Measurements from ENCODE around the gene CTDP1. TPM values are rescaled to one million over a fixed set of nuclear protein-coding genes. Genes with fewer than 3 reads are reported as not detected.

The CTDP1 gene
- total RNA-seq, 1 experiment from 2014 or later = 24.9 TPM

GRCh38 chr18:79789901-79790890 is 110.6 kb downstream of the CTDP1 start:
- Histone ChIP-seq H3K4me2 (ENCODE audit: low read length) (no peak overlapping the region), H3K27me3 (ENCODE audit: insufficient read depth, low read length) (no peaks in the 10 kb centered on the region), H2AFZ (ENCODE audit: low read depth, low read length, poor library complexity, severe bottlenecking) (no peak overlapping the region), H3K9ac (ENCODE audit: low read length) (no peak overlapping the region), H3K4me1 (ENCODE audit: control insufficient read depth in 1 of 2, insufficient read depth in 2 of 2, low read length in 2 of 2) (no peaks in the 10 kb centered on the region), H3K79me2 (ENCODE audit: insufficient read depth, low read length) (no peaks in the 10 kb centered on the region), H3K4me3 (replicated peaks in 1 of 2; ENCODE audit: low read depth in 1 of 2, low read length in 2 of 2) (no peak overlapping the region), H3K27ac (ENCODE audit: low read depth, low read length) (no peak overlapping the region), H3K36me3 (ENCODE audit: control insufficient read depth in 1 of 2, insufficient read depth in 2 of 2, low read length in 2 of 2) (no peaks in the 10 kb centered on the region), H4K20me1 (ENCODE audit: insufficient read depth) (no peaks in the 10 kb centered on the region), H3K9me3 (ENCODE audit: control insufficient read depth in 1 of 2, insufficient read depth in 1 of 2, low read depth in 1 of 2, low read length in 2 of 2) (no peaks in the 10 kb centered on the region), H3K9me2 (ENCODE audit: insufficient read depth) (no peaks in the 10 kb centered on the region)
- ChIA-PET RAD21 (ENCODE audit: low non-redundant PET in 1 of 2, low total read pairs in 2 of 2, uncharacterized antibody in 2 of 2, unreplicated experiment in 2 of 2) (no interaction called here), POLR2A (no interaction called here), CTCF (no interaction called here)
- DNase-seq (ENCODE audit: low read depth, low spot score) (no peak), ATAC-seq (no peak)
- intact Hi-C loops (cut with micrococcal nuclease) = no loop called here
- TF ChIP-seq EGR1 (IDR thresholded peaks at IDR 0.05; ENCODE audit: low read depth) (no peak), POLR2A (IDR thresholded peaks at IDR 0.05; ENCODE audit: borderline replicate concordance, extremely low read depth, insufficient read depth, insufficient read length) (no peak), RAD21 (IDR thresholded peaks at IDR 0.05; ENCODE audit: low read depth) (no peak), EZH2 (IDR thresholded peaks at IDR 0.05) (no peak), SP1 (IDR thresholded peaks at IDR 0.05; ENCODE audit: low read depth) (no peak), SRF (IDR thresholded peaks at IDR 0.05; ENCODE audit: low read depth) (no peak), ZBTB33 (IDR thresholded peaks at IDR 0.05; ENCODE audit: extremely low read depth, insufficient replicate concordance, low read length) (no peak), FOSL1 (IDR thresholded peaks at IDR 0.05; ENCODE audit: low read depth) (no peak), ZNF274 (IDR thresholded peaks at IDR 0.05; ENCODE audit: low read depth, low read length) (no peak), EZH2phosphoT487 (IDR thresholded peaks at IDR 0.05; ENCODE audit: borderline replicate concordance) (no peak), YY1 (IDR thresholded peaks at IDR 0.05; ENCODE audit: extremely low read depth, insufficient replicate concordance, low read depth, low read length) (no peak), ELF1 (IDR thresholded peaks at IDR 0.05; ENCODE audit: borderline replicate concordance, low read depth) (no peak), ZFX (IDR thresholded peaks at IDR 0.05) (no peak), CEBPB (IDR thresholded peaks at IDR 0.05; ENCODE audit: low read depth) (no peak), CTCF (IDR thresholded peaks at IDR 0.05 in 2 of 3, conservative IDR thresholded peaks at IDR 0.05 in 1 of 3; ENCODE audit: borderline replicate concordance in 1 of 3, insufficient read depth in 1 of 3, low read depth in 2 of 3, low read length in 2 of 3) (no peak)
- no TSS peak for BruUV-seq (replicated peaks)
